ENCODE measurements around the gene GPSM1. TPM values are rescaled to one million over a fixed set of nuclear protein-coding genes. Genes with fewer than 3 reads are reported as not detected.
A peak's percentile ranks its signal among the peaks of the same experiment; 100 is the strongest.

Gene GPSM1
- total RNA-seq, 1 experiment from 2014 or later = 24.7 TPM

DNA sequence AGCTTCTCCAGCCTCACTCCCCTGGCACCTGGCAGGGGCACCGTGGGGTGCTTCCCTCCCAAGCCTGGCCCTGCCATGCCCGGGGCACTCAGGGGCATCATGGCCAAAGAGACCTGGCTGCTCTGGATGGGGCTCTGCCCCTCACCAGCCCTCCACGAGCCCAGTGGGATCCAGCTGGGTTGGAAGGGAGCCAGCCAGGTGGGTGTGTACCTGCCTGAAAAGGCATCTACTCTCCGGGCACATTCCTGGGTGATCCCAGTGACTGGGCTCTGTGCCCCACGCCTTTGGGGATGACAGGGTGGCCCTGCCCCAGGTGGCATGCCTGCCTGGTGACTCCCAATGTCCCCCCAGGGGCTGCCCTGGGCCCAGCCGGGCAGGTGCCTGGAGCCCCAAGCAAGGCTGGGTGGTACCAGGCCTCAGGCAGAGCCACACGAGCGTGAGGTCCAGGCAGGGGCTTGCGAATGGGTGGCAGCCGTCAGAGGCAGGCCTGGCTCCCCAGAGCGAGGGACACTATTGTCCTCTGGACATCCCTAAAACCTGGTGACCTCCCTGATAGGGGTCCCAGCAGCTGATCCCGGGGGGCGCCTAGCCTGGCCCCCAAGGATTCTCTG is 777 bp downstream of the GPSM1 start:
- H3K9me3 Mint-ChIP-seq = no peaks in the 10 kb centered on the region
- Histone ChIP-seq H4K20me1 (ENCODE audit: control insufficient read depth, insufficient read depth, insufficient read length) (no peaks in the 10 kb centered on the region), H3K4ac (ENCODE audit: low read depth, low read length) (no peak overlapping the region), H3K79me1 (ENCODE audit: insufficient read depth, low read depth, low read length, poor library complexity, severe bottlenecking) (peaks cover 2% of the 10 kb centered on the region), H3K27me3 (ENCODE audit: insufficient read depth, low read length) (no peaks in the 10 kb centered on the region), H3K23ac (ENCODE audit: insufficient read length, low read depth, low read length) (no peak overlapping the region), H3K9ac (ENCODE audit: extremely low read depth, insufficient read length, low read length) (no peak overlapping the region), H3K18ac (ENCODE audit: insufficient read length, low read depth, low read length) (no peak overlapping the region), H3K56ac (ENCODE audit: insufficient read length, low read depth, low read length) (no peak overlapping the region), H3K14ac (ENCODE audit: insufficient read depth, low read length) (no peak overlapping the region), H3K27ac (ENCODE audit: insufficient read length, low read depth, low read length) (no peak overlapping the region), H3K4me1 (ENCODE audit: insufficient read depth, low read length) (peaks cover 4% of the 10 kb centered on the region; the same call in 1 of the 2 replicates), H3K23me2 (ENCODE audit: insufficient read length, low read depth, low read length, poor library complexity, severe bottlenecking) (no peaks in the 10 kb centered on the region), H2AK5ac (ENCODE audit: insufficient read length, low read length) (no peak overlapping the region), H4K5ac (ENCODE audit: insufficient read length, low read depth, low read length) (no peak overlapping the region), H2AFZ (ENCODE audit: low read length) (no peak overlapping the region), H2BK5ac (ENCODE audit: insufficient read length, low read length) (no peak overlapping the region), H4K8ac (replicated peaks; ENCODE audit: insufficient read length, low read depth, low read length) (no peak overlapping the region), H3T11ph (ENCODE audit: low read length) (no peak overlapping the region), H3K9me3 (ENCODE audit: control insufficient read depth, low read depth, low read length) (no peaks in the 10 kb centered on the region), H2BK12ac (ENCODE audit: insufficient read length, low read depth, low read length) (no peak overlapping the region), H2BK20ac (ENCODE audit: low read depth, low read length, poor library complexity, severe bottlenecking) (no peak overlapping the region), H3K79me2 (ENCODE audit: insufficient read depth, low read length) (peaks cover 2% of the 10 kb centered on the region; the same call in 1 of the 2 replicates), H4K91ac (ENCODE audit: insufficient read length, low read depth, low read length) (no peak overlapping the region), H2BK120ac (ENCODE audit: low read depth, low read length, poor library complexity, severe bottlenecking) (no peak overlapping the region), H3K4me2 (ENCODE audit: insufficient read depth, insufficient read length, low read length) (no peak overlapping the region), H2BK15ac (ENCODE audit: low read depth, low read length) (no peak overlapping the region)
- no peak for DNase-seq
- peaks cover 9 to 11% of the 10 kb centered on the region in 2 experiments for H3K4me1 Mint-ChIP-seq
- TF ChIP-seq CTCF (conservative IDR thresholded peaks at IDR 0.05) = no peak
- no peaks in the 10 kb centered on the region for H3K27me3 Mint-ChIP-seq (ENCODE audit: low read depth)
- no peak overlapping the region for H3K27ac Mint-ChIP-seq
- H3K4me3 Mint-ChIP-seq = peak overlapping the region; percentile 52 to 66; a peak in 4 of 5 replicates
- H3K36me3 Mint-ChIP-seq (ENCODE audit: insufficient read depth in 1 of 3, low read depth in 3 of 3) = no peaks in the 10 kb centered on the region; a peak in 1 of 7 replicates
- WGBS (ENCODE audit: extremely low coverage, insufficient read length, low lambda C conversion rate) = no CpG with 5 or more reads among the region's 13 CpGs
